Measurements from ENCODE around the gene SRSF4.
"Not testable (repeated sequence)": the region's sequence is repeated elsewhere in the genome, so short reads cannot be mapped to it uniquely, and the experiment has no call there.

Gene SRSF4

GRCh38 chr1:29117381-29117780 is 64.3 kb downstream of the SRSF4 start:
- no peak overlapping the region for H3K4me3 ChIP-seq (ENCODE audit: low read length)
- no peak for DNase-seq (ENCODE audit: low read depth, low spot score)

- DNase-seq (ENCODE audit: low read depth, low spot score) = no peak
- no peak overlapping the region for H3K4me3 ChIP-seq (ENCODE audit: low read length)
Measured at GRCh38 chr1:29114654-29115053, 67.0 kb downstream of the SRSF4 start.

DNA sequence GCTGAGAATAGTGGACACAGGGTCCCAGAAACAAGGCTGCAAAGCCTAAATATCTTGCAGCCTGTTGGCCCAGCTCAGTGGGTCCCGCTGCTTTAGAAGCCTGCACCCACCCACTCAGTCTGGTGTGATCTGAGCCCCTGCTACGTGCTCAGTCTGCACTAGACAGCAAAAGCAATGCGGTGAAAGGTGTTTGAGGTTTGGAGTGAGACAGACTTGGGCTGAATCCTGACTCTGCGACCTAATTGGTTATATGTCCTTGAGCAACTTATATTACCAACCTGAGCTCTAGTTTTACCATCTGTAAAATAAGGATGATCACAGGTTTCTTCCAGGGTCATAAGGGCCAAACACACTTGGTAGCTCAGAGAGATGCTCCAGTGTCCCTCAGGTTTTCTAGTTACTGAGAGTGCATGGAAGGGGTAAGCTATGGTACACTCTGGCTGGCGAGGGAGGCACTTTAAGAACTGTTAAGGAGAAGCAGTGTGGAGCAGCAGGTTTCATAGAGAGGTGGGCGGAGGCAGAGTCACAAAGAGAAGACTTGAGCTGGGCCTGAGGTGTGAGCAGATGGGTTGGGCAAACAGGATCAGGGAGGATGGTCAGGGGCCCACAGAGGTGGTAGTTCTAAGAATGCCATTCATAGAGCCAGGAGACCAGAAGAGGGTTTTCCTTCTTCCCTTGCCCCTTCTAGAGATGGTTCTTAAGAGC is 68.1 kb downstream of the SRSF4 start:
- DNase-seq (ENCODE audit: low read depth, low spot score) = no peak
- no peak overlapping the region for H3K4me3 ChIP-seq (ENCODE audit: low read length)

DNA sequence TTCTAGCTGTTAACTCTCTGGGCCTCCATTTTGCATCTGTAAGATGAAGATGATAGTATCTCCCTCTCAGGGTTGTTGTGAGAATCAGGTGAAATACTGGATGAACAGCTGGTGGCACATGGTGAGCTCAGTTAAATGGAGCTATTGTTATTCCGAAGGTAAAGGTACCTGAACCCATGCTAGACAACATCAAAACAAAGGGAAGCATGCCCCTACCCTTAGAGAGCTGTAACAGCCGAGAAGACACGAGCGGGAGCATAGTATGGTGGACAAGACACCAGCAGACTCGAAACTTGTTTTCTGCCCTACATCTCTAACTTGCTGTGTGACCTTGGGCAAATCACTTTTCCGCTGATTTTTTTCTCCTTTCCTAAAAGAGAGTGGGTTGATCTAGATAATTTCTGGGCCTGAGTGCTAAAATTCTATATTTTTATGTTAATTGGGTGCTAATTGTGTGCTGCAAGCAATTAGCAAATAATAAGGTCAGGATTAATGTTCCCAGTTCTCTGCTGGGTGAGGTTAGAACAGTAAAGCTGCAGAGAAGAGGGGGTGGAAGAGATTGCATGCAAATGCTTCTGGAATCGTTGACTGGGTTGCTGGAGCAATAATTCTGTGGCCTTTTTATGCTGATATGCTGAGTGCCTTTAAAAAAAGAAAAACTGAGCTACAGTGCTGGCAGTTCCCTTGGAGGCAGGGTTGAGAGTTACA is 68.8 kb downstream of the SRSF4 start:
- no peak for DNase-seq (ENCODE audit: low read depth, low spot score)
- H3K4me3 ChIP-seq (ENCODE audit: low read length) = no peak overlapping the region

DNA sequence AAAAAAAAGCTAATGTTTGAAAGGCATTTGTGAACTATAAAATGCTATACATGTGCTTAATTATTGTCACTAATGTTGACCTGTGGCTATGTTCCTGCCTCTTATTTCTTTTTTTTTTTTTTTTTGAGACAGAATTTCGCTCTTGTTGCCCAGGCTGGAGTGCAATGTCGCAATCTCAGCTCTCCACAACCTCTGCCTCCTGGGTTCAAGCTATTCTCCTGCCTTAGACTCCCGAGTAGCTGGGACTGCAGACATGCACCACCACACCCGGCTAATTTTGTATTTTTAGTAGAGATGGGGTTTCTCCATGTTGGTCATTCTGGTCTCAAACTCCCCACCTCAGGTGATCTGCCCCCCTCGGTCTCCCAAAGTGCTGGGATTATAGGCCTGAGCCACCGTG is 73.7 kb downstream of the SRSF4 start:
- not testable (repeated sequence) for DNase-seq (ENCODE audit: low read depth, low spot score); H3K4me3 ChIP-seq (ENCODE audit: low read length)

DNA sequence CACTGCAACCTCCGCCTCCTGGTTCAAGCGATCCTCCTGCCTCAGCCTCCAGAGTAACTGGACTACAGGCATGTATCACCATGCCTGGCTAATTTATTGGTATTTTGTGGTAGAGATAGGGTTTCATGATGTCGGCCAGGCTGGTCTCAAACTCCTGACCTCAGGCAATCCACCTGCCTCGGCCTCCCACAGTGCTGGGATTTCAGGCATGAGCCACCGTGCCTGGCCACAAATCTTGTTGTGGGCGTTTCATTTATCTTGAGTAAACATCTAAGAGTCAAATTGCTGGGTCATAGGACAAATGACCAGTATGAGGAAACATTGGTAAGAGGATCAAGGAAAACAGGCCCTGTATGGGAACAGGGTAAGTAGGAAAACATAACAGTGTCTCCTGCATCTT is 75.9 kb downstream of the SRSF4 start:
- H3K4me3 ChIP-seq (ENCODE audit: low read length) = no peak overlapping the region
- no peak for DNase-seq (ENCODE audit: low read depth, low spot score)

- no peak for DNase-seq (ENCODE audit: low read depth, low spot score)
- no peak overlapping the region for H3K4me3 ChIP-seq (ENCODE audit: low read length)
Measured at GRCh38 chr1:29100487-29100886, 81.2 kb downstream of the SRSF4 start.

DNA sequence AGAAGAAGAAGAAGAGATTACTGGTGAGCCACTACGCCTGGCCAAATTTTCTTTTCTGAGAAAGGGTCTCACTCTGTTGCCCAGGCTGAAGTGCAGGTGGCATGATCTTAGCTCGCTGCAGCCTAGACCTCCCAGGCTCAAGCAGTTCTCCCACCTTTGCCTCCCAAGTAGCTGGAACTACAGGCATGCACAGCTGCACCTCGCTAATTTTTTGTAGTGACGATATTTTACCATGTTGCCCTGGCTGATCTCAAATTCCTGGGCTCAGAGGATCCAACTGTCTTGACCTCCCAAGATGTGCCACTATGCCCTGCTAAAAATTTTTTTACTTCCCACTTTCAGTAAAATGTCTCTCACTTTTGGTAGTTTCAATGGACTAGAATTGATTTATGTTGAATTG is 82.4 kb downstream of the SRSF4 start:
- DNase-seq (ENCODE audit: low read depth, low spot score) = no peak

More for the DNA sequence above, 82.4 kb downstream of the SRSF4 start:
- no peak overlapping the region for H3K4me3 ChIP-seq (ENCODE audit: low read length)
